RKO (cell line): ENCODE measurements around the gene AFF2.
"Not testable (repeated sequence)": the region's sequence is repeated elsewhere in the genome, so short reads cannot be mapped to it uniquely, and the experiment has no call there.

Experiments
- DNase-seq: peaks from one replicate; pipeline ENCODE4 v3.0.0-alpha.2; 2016; ENCODE audit warnings: low spot score

Gene AFF2

DNA sequence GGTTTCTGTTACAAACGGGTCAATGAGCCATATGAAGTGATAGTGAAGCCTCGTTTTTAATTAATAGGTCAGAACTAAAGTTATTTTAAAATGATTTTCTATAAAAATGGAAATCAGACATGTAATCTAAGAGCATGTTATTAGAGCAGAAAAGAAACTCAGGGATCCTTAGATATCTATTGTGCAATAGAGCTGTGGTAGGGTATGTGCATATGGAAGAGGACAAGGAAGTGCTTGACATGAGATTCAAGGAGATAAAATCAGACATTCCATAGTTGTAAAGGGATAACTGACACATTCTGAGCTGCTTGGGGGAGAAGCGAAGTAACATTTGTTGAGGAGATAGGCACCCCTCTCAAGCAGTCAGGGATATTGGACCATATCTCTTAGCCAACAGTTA, 143.0 kb downstream of the AFF2 start:
- no peak for DNase-seq

DNA sequence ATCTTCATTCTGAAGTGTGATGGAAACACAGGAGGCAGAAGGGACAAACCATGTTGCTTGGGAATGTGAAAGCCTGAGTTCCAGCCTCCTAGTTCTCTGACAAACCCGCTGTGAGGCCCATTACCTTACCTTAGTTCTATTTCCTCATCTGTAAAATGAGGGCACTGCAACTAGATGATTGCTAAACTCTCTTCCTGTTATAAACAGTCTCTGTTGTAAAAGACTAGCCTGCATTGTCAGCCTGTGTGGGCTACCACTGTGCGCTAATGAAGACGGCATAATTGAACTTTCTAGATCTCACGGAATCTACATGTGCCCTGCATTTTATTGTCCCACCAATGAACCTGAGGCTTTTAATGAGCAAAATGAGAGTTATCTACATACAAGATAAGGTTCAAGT, 147.2 kb downstream of the AFF2 start:
- no peak for DNase-seq

DNA sequence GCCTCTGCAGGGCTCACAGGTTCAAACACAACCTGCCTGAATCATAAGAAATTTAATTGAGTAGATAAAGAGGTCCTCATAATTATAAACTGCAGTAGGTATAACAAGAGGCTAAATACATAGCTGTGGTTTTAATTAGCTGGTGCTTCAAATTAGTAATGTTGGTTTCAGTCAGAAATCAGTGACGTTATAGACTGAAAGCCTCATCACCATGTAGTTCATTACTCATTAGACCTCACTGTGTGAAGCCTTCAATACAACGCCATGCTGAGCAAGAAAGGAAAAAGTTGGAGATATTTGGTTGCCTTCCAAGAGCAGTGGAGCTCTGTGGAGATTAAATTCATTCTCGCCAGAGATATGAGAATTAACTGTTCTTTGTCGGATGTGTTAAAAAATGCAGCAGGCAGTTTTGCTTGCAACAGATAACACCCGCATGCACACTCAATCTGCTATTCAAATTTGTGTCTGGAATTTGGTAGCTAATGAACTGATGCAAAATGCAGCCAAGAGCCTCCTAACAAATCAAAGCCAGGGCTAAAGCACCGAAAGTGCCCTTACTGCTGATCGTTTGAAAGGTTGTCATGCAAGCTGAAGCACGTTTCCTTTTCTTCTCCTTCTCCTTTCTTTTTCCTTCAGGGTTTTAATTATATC, 148.9 kb downstream of the AFF2 start:
- no peak for DNase-seq

DNA sequence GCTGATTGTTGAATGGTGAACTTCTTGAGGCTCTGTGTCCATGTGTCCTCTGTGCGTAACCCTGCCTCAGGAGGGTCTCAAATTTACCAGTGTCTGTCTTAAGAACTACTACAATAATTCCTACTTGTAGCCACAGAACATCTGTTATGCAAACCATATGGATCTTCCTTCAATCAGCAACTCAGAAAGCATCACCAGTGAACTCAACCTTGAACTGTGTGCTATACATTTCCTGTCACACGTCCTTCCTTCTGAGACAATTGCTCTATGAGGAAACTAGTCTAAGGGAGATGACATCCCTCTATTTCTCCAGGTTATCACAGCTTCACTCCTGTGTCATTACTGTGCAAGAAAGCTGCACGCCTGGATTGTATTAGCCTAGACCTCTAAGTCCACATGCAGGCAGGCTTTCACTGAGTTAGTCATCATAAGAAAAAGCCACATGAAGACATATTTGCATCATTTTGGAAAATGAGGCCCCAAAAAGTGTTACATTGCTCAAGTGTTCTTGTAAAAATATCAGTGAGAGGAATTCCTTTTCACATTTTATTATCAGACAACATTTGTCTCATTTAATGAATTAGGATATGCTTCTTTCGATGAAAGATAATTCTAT, 157.8 kb downstream of the AFF2 start:
- no peak for DNase-seq

DNA sequence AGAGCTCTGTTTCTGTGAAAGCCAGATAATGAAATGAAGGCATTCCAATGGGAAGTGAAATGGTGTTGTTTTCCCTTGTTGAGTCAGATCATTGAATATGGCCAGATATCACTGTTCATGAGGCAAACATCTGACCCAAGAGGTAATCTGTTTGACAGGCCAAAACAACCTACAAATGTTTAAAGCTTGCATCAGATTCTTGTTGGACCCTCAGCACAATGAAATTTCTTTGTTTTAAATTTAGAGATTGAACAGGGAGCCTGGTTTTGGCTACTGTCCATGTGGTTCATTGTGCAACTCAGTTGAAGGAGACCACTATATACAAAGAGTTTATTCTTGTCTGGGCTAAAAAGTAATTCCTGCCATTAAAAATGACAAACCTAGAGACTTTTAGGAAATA, 159.1 kb downstream of the AFF2 start:
- DNase-seq: no peak

DNA sequence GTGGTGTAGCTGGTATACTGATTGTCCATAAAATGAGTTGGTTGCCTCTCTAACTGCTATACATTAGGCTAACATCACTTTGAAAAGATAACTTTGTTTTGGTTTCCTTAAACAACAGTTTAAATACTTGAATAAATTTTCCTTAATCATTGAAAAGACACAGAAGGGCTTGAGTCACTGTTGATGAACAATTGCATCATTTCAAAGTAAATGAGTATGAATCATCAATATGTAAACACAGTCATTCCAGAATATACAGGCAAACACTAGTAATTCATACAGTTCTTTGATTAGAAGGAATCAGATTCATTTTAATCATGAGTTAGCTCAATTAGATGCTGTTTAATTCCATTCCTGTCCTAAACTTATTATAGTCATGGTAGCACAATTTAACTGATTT, 160.6 kb downstream of the AFF2 start:
- no peak for DNase-seq

DNA sequence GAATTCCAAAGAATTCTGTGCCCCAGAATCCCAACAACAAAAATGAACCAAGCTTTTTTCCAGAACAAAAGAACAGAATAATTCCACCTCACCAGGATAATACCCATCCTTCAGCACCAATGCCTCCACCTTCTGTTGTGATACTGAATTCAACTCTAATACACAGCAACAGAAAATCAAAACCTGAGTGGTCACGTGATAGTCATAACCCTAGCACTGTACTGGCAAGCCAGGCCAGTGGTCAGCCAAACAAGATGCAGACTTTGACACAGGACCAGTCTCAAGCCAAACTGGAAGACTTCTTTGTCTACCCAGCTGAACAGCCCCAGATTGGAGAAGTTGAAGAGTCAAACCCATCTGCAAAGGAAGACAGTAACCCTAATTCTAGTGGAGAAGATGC, 161.6 kb downstream of the AFF2 start:
- no peak for DNase-seq

DNA sequence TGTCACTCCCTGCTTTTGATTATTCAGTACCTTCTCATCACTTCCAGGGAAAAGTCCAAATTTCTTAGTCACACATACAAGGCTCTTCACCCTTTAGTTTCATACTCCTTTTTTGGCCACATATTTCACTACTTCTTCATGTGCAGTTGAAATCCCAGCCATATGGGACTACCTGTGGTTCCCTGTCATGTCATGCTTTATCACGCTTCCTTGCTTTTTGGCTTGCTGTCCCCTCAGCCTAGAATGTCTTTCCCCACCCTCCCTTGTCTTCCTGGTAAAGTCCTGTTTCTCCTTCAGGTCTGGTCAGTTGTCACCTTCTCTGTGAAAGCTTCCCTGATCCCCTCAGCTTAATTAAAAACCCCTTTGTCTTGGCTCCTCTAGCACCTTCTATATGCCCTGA, 163.8 kb downstream of the AFF2 start:
- no peak for DNase-seq

DNA sequence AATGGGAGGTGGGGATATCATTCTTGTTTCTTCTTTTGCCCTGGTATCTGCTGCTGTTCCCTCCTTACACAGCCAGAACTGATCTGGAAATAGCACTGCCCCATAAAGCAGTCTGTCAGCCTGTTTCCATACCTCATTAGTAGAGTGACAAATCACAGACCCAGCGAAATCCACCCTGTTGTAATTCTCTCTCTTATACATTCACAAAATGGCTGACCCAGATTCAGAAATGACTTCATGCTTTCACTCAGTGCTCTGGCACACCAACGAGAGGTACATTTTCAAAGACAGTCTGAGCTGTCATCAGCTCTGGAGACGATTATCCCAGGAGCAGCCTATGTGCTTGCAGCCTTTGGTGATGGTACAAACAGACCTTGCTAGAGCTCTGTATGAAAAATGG, 164.6 kb downstream of the AFF2 start:
- no peak for DNase-seq

DNA sequence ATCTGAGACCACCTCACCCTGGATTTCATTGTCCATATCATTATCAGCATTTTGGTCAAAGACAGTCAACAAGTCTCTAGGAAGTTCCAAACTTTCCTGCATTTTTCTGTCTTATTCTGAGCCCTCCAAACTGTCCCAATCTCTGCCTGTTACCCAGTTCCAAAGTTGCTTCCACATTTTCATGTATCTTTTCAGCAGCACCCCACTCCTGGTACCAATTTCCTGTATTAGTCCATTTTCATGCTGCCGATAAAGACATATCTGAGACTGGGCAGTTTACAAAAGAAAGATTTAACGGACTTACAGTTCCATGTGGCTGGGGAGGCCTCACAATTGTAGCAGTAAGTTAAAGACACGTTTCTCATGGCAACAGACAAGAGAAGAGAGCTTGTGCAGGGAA, 168.8 kb downstream of the AFF2 start:
- not testable (repeated sequence) for DNase-seq

DNA sequence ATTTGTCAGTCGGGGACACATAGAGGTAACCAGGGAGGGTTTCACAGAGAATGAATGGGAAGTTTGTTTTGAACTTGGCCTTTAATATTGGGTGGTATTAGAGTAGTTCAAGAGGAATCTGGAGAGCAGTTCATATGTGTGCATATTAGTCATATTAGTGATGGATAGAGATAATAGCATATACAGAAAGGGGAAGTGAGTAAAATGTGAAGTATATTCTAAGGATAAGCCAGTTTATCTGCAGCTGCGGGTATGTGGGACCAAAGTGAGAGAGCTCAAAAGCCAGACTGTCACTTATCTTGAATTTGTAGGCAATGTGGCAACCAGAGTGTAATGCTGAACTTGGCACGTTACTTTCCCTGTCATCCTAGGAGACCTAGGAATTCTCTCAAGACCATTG, 169.9 kb downstream of the AFF2 start:
- DNase-seq: no peak

DNA sequence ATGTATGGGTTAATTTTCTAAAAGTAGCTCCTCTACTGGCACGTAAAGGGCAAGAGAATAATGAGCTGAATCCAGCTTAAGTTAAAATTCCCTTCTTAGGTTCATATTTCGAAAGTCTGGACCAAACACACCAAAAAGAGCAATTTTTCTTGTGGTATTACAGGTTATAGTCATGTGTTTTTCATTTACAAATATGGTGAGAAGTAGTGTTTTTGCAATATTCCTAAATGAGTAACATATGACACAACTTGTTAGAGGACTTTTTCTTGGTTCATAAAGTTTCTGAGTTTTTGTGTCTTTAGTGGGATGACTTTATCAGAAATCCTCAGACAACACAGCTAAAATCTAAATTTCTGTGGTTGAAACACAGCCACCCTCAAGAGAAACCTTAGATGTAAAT, 172.1 kb downstream of the AFF2 start:
- DNase-seq: no peak

DNA sequence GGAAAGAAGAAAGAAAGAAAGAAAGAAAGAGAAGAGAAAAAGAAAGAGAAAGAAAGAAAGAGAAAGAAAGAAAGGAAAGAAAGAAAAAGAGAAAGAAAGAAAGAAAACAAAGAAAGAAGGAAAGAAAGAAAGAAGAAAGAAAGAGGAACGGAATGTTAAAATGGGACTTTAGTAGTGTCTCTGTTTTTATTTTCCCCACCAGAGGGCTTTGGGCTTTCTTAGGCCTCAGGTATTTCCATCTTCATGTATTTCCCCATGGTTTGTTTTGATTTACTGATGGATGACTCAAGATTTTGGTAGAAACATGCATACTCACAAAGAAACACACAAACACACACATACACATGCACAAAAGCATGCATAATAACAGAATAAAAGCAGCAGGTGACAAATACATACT, 181.2 kb downstream of the AFF2 start:
- no peak for DNase-seq

DNA sequence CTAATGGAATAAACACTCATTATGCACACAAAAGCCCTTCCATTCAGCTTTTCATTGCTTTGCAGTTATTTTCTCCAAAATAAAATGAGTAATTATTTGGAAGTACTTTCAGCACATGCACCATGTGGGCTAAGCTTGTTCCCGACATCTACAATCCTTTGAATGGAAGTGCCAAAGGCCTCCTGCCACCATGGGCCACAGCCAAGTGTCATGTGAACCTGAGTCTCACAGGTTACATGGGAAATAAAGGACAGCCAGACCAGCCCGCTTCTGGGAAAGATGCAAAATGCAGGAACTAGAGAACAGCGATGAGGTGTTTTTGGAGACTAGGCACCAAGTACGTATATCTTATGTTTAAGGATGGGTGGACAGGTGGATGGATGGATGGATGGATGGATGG, 181.8 kb downstream of the AFF2 start:
- DNase-seq: no peak

DNA sequence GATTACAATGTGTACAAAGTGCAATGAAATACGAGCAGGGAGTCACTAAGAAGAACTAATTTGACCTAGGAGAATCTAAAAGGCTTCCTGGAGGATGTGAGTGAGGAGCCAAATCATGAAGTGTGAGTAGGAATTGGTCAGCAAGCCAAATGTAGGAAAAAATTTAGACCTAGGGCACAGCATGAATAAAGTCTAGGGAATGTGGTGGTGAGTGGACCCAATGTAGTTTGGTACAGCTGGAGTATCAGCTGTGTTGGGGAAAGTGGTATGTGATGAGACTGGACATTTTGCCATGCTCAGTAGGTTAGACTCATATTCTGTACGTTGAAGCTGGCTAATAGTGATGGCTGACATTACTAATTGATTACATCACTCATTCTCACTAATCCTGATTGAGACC, 191.0 kb downstream of the AFF2 start:
- DNase-seq: no peak

DNA sequence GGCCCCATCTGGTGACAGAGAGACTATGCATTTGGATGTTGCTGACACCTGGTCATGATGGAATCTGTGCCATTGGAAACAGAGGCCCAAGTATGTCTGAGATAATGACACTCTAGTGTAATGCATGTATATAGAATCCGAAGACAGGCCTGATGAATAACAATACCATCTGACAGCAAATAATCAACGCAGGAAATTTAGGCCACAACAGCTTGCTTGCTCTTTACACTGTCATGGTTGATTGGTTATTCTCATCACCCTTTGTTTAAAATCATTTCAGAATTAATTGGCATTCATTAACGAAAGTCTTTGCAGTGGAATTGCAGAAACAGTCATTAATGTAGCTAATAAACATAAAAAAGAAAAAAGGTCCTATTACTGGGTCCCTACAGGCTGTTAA, 194.8 kb downstream of the AFF2 start:
- DNase-seq: no peak

DNA sequence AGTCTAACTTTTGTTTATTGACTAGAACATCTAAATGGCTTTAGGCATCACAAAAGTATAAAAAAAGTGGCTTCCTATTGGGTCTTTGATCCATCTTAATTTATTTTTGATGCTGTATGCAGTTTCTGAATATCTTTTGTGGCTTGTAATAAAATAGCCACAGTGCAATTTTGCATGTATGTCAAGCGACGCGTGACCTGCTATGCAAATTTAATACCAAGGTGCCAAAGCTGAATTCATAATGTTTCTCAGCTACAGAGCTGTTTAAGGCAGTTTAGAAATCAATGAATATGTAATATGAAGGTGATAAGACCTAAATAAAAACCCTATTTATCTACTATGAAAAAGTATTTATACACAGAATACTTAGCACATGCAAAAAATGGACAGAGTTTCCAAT, 197.8 kb downstream of the AFF2 start:
- no peak for DNase-seq

DNA sequence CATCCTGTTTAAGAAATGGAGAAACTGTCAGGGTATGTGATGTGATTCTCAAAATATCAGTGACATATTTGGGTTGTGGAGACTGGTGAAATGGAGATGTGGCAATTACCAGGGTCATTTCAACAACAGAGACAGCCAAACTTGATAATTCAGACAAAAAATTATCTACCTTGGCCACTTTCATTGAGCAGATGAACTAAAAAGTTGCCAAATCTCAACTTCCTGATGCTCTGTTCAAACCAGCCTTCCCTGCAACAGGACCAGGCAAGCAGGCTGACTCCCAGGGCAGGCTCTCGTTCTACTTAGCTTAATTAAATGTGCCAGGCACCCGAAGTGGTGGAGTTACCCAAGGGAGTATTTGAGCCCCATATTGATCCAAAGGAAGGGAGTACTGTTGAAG, 199.6 kb downstream of the AFF2 start:
- DNase-seq: no peak

DNA sequence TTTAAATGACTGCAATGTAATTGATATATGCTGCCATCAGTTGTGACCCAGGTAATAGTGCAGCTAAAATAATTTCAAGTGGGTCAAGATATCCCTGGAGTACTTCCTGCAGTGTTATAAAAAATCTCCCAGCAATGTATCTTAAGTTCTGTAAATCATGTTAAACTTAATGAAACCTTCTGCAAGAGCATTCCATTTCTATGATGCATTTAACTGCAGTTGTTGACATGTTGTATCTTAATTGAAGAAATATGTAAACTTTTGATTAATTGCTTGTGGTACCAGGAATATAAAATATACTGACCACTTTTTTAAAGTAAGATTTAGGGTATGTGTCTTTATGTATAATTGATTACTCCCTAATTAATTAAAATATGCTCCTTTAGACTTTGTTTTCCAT, 213.6 kb downstream of the AFF2 start:
- DNase-seq: no peak

DNA sequence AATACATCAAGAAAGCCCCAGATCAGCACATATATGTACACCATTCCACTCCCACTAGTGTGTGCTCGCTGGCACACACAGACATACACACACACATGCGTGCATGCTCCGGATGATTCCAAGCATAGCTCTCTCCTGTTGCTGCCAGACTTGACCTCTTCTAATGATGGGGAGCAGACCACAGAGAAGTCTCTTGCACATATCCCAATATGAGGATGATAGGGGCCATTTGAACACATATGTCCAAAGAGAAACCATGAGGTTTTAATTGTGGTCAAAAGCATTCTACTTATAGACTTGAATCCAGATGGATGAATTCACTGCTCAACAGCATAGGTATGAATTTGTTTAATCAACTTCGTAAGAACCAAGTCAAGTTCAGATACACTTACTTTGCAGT, 214.9 kb downstream of the AFF2 start:
- DNase-seq: no peak

DNA sequence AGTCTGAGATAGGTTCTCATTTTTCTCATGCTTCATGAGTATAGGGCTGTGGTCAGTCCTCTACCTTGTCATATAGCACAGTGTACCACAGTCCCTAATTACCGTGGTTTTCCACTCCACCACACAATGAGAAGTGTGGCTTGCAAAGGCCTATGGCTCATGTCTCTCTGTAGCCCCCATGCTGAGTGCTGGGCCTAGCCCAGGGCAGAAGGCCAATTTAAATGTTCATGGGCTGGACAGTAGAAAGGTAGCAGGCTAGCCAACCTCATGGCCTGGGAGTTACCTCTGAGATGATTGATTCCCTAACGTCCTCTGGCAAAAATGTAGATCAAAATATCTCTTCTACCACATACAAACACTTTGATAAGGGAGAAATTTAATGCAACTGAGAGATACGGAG, 222.5 kb downstream of the AFF2 start:
- no peak for DNase-seq

DNA sequence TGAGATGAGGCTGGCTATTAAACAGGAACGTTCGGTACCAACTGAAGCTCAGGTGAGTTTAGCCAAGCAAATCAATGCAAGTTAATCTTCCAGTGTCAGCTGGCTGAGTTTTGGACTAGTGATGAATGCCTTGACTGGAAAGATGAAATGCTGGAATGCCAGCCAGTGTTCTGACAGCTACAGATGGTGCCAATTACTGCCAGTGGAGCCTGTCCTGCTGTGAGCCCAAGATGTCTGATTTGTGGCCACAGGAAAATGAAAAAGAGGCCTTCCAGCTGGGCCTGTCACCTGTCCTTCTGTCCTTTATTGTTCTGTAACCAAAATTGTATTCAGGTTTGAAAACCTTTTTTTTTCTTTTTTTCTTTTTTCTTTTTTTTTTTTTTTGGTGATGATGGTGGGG, 223.1 kb downstream of the AFF2 start:
- DNase-seq: no peak

DNA sequence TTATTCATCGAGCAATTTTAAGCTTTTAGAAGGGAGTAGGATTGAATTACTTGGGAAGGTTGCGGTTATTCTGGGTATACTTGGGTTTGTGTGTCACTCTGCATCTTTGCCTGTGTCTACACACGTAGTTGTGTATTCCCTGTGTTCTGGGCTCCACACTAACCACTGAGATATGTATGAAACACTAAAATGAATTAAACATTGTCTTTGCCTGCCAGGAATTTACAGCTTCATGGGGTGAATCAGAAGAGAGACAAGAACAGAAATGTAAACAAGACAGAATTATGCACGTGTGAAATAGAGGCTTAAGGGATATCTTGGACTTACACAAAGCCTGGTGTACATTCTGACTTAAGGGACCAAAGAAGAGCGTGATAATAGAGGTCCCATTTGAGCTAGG, 228.5 kb downstream of the AFF2 start:
- DNase-seq: no peak

DNA sequence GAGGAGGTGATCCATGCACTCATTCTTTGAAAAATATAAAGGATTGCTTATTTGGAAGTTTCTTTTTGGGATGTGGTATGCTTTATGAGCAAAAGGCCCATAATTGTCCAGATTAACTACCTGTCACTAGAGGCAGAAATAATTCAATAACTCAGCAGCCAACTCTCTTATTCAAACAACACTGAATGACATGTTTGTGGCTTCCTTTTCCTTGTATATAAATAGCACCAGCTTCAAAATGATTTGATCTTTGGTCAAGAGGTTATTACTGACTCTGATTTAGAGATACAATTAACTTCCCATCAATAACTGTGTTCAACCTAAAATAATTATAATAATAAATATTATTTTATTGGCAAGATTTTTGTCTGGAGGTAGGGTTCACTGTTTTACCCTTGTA, 232.3 kb downstream of the AFF2 start:
- DNase-seq: no peak

DNA sequence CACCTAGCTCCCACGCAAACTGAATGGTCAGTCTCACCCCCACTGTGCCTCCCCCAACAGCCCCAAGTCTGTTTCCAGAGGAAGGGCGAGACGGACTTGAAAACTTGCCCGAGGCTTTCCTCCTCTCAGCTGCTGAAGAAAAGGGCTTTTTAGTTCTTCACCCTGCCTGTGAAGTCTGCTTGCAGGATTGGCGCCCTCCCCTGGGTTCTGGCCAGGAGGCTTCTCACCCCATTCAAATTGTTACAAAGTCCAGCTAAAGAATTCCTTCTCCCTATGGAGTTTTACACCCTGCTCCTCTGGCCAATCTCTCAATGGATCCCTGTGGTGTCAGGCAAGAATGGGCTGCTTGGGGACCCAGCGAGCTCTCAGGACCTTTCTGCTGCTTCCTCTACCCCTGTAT, 241.0 kb downstream of the AFF2 start:
- DNase-seq: no peak
